Activated CD8-positive, alpha-beta memory T cell treated with anti-CD3 and anti-CD28 coated beads for 48 hours (primary cell): Measurements from ENCODE around the gene MAP3K15.
"Not testable (repeated sequence)": the region's sequence is repeated elsewhere in the genome, so short reads cannot be mapped to it uniquely, and the experiment has no call there.

Source experiments
- DNase-seq, 3 experiments: peaks; one replicate each; pipeline ENCODE4 v3.0.0-alpha.2; 2020; ENCODE audit warnings: low read depth in 2 of 3, low spot score in 2 of 3

MAP3K15 gene

DNA sequence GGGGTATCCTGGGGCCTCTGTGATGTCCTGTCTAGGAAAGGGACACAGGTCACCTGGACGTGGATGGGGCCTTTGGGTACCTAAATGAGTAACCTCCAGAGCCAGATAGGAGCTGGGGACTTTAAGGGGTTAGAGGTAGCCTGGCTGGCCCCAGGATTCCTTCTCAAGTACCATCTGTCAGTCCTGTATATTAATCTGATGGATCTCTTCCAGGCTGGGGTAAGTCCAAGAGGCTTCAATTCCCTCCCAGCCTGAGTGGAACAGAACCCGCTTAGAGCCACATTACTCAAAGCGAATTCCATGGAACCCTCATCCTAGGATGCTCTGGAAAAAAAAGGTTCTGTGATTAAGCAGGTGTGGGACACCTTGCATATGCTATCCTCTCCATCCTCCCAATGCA is 24.8 kb upstream of the MAP3K15 start:
- DNase-seq = no peak

DNA sequence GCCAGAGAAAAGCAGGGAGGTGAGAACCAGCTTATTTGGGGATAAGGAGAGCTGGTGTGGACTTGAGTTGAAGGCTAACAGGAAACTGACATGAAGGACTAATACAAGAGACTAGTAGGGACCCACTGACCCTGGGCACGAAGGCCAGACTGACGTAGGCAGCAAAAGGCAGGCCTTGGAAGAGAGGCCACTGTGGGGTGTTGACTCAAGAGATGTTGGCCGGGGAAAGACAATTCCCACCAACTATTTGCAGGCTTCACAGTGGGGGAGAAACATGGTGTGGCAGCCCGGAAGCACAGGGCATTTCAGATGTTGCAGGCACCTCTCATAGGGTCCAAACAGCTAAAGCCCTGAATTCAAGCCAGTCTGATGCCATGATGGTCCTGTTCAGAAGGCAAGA is 24.4 kb upstream of the MAP3K15 start:
- no peak for DNase-seq

DNA sequence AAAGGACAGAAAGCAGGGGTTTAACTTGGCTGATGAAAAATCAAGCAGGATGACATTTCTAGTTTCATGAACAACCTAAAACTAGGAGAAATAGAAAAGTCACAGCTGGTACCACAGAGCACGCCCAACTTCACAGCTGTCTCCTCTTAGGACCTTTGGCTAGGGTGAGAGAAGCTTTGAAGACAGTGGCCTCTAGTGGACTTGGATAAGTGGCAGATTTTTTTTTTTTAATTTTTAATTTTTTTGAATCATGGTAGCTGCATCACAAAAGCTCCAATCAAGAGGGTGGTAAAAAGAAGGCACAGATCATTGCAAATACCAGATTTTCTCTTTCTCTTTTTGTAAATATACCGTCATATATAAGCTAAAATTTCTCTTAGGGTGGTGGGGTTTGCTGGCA is 20.2 kb upstream of the MAP3K15 start:
- DNase-seq = no peak

DNA sequence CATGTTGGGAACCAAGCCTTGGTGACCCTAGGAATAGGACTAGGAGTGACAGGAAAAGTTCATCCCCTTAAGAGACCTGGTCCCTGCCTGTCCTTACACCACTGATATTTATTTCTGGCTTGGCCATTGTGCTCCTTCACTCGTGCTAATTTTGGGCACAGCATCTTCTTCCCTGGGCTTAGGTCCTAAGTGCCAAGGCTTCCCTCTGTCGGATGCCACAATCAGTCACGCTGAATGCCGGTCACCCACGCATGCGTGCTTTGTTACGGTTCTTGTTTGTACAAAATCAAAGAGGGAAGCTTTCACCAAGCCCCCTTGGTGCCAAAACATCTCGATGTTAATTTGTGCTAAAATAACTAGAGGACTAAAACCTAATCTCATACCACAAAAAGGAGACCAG is 17.4 kb upstream of the MAP3K15 start:
- DNase-seq = no peak

DNA sequence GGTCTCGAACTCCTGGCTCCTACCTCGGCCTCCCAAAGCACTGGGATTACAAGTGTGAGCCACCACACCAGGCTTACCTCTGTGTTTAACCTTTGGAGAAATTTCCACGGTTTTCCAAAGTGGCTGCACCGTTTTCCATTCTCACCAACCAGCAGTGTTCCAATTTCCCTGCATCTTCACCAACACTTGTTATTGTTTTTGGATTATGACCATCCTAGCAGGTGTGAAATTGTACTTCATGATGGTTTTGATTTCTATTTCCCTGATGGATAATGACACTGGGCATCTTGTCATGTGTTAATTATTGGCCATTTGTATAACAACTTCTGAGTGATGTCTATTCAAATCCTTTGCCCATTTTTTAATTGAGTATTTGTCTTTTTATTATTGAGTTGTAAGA is 2.7 kb upstream of the MAP3K15 start:
- DNase-seq = no peak

DNA sequence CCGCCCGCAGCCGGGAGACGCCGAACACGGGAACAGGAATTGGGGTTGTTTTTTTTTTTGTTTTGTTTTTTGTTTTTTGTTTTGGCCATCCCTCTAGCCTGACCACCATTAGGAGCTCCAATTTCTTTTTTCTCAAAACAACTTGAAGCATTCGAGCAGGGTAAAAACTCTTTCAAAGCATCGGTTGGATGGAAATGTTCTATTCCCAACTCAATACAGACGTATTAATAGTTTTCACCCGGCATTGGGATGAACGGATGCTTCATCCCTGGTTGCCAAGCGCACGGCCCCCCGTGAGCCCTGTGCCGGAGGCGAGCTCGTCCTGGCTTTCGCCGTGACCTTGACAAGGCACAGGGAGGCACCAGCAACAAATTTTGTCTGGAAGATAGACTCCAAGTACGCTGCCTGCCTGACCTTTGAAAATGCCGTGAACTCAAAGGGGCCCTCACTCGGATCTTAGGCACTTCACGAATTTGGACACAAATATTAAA is 352 bp upstream of the MAP3K15 start:
- DNase-seq = no peak

DNA sequence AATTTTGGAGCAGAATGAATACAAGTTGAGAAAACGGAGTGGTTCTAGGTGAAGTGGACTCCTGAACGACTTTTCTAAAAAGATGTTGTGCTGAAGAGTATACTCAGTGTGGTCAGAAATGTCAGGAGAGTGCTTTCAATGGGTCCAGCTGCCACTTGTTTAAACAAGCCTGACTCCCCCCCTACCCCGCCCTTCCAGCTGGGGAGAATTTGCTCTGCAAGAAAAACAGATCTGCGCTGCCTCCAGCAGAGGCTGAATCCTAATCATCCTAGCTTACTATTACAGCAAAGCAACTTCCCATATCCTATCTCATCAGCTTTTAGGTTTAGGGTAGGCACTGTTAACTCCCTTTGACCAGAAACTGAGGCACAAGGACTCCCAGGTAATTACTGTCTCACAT is 1.9 kb downstream of the MAP3K15 start:
- DNase-seq = no peak

DNA sequence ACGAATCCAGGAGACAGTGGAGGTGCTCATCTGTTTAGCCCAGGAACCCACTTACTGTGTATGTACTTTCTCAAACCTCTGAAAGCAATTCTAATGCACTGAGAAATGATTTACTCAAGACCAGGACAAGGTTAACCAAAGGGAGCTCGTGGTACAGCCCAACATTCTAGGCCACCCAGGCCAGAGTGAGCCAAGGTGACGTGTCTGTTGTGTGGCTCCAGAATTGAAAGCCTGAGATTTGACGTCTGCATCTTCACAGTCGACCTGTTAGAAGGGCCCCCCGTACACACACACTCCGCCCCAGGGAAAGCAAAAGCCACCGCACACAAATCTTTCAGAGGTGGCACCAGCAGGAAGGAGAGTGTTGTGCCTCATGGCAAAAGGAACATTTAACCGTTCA is 2.3 kb downstream of the MAP3K15 start:
- no peak for DNase-seq

DNA sequence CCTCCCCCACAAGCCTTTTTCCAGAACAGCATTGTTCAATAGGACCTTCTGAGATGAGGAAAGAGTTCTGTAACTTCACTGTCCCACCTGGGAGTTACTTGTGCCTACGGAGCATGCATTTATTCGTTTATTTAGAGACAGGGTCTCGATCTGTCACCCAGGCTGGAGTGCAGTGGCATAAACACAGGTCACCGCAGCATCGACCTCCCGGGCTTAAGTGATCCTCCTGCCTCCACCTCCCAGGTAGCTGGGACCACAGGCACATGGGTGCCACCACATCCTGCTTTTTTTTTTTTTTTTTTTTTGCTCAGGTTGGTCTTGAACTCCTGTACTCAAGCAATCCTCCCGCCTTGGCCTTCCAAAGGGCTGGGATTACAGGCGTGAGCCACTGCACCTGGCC is 2.9 kb downstream of the MAP3K15 start:
- no peak for DNase-seq

DNA sequence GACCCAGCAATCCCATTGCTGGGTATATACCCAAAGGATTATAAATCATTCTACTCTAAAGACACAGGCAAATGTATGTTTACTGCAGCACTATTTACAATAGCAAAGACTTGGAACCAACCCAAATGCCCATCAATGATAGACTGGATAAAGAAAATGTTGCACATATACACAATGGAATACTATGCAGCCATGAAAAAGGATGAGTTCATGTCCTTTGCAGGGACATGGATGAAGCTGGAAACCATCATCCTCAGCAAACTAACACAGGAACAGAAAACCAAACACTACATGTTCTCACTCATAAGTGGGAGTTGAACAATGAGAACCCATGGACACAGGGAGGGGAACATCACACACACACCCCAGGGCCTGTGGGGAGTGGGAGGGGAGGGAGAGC is 3.5 kb downstream of the MAP3K15 start:
- not testable (repeated sequence) for DNase-seq

DNA sequence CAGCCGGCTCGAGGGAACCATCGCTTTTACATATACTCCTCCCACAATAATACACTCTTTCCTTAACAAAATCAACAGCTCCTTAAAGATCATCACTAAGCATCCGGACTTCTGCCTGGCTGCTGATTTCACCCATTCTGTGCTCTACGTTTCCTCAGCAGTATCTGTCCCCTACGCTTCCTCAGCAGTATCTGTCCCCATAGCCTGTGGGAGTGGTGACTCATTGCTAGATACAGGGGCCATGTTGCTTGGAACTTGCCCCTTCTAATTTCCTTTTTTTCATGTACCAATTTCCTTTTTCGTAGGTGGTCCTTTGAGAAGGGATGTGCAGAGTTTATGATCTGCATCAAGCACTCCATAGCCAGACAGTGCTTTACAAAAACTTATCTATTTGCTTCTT is 18.6 kb downstream of the MAP3K15 start:
- no peak for DNase-seq

DNA sequence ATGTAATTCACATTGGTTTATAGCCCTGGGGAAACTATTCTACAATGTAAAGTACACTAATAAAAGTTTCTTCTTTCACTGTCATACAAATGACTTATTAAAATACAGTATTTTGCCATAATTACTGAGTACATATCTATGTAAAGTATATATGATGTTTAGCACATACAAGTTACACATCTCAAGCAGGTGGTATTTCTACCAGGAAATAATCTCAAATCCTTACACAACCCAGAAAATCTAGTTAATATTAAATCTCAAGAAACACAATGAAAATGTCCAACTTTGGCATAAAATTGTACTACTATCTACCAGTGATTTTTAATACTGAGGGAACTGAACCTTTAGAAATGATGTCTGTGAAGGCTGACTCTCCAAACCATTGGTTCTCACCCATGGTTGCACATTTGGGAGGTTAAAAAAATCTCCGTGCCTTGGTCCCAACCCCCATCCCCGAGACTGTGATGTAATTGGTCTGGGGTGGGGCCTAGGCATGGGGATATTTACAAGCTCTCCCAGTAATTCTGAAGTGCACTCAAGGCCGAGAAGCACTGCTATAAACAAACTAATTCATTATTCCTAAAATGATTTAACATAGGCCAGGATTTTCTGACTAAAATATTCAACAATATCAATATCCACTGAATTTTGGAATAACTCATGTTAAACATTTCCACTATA is 27.6 kb downstream of the MAP3K15 start:
- no peak for DNase-seq

DNA sequence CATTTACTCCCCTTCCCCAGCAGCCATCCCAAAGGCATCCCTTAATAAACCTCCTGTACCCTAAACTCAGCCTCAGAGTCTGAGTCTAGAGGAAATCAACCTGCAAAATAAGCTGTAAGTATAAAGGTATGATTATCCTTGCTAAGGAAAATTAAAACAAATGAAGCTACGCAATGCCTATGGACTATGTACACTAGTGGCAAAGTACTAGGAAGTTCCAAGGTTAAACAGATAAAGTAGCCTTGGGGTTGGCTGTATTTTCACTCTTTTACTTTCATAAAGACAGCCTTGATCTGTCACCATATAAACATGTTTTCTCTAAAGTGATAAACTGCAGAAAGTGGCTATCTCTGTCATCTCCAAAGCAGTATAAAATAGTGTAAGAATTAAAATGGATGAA is 35.9 kb downstream of the MAP3K15 start:
- no peak for DNase-seq

DNA sequence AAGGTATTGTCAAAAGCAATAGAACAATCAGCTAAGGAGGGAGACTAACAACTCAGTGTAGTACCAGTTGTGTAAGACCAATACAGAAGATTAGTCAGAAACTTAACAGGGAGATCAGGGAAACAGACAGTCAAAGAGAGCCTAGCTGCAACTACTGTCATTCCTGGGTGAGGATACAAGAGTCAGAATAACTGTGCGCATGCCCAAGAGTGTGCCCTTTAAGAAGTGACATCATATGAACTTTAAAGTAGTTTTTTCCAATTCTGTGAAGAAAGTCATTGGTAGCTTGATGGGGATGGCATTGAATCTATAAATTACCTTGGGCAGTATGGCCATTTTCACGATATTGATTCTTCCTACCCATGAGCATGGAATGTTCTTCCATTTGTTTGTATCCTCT is 46.9 kb downstream of the MAP3K15 start:
- not testable (repeated sequence) for DNase-seq

DNA sequence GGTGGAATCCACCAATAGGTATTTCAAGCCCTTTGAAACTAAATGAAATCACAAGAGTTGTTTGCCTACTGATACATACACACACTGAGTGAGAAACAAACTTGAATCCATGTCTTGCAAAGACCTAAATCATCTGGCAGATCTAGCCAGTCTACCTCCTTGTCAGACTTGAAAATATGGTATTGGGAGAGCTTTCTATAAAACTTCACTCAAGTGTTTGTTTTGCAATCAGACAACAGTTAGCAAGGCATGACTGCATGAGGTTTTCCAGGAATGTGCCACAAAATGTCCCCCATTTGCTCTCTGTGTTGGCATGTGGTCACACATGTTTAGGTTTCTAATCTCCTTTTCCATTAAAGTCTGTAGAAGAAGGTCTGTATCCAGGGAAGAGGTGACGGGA is 52.4 kb downstream of the MAP3K15 start:
- no peak for DNase-seq

DNA sequence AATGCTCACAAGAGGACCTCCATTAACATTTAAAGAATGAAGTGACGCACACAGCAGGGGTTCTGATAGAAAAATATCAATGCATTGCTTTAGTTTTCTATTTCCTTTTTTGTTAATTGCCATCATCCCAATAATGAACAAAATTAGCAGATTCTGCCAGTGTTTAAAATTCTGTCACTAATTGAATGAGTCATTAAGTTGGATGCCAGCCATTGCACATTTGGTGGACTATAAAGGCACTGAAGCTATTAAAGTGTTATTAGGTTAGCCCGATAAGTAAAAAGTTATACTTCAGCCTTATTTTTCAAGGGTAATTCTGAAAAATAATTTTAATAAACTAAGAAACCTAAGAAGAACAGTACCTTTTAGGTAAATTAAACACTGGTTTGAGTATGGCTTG is 53.1 kb downstream of the MAP3K15 start:
- DNase-seq = no peak

DNA sequence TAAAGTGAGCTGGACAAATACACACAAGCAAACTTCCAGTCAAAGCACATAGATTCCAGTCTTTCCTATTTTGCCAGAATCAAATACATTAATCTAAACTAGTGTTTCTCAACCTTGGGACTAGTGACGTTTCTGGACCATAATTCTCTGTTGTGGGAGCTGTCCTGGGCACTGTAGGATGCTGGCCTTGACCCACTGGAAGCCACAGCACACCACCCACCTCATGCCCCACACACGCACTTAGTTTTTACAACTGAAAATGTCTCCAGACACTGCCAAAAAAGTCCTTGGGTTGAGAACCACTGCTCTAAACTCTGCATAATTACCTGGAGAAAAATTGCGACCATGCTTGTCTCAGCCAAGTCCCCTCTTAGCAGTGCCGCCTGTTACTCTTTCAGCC is 57.6 kb downstream of the MAP3K15 start:
- DNase-seq = no peak

DNA sequence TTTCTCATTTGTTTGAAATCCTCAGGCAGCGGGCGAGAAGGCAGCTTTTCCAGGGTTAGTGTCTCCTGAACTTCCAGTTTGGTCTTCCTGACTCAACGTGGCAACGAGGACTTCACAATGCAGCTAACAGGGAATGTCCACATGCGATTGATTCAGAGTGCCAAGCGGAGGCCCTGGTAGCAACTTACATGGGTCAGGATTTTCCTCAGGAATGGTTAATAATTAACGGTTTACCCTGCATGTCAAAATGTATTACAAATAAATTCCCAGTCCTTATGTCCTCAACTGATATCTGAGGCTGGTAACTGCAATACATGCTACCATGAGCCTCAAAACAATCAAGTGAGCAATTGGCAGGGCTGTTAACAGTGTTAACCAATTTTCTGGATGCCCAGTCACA is 67.2 kb downstream of the MAP3K15 start:
- DNase-seq = no peak

DNA sequence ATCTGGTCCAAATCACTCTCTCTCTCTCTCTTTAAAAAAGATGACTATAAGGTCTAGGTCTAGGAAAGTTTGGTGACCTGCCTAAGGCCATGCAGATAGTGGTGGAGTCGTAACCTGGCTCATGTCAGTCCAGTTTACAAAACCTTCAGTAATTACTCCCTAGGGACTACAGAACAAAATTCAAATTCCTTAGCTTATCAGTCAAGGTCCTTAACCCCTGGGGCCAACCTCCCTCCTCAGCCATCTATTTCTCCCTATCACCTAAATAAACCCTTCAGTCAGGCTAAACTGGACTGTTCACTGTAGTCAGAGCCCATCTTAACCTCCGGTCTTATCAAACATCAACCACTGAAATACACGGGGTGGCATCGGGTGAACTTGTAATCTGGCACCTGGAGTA is 68.9 kb downstream of the MAP3K15 start:
- no peak for DNase-seq

DNA sequence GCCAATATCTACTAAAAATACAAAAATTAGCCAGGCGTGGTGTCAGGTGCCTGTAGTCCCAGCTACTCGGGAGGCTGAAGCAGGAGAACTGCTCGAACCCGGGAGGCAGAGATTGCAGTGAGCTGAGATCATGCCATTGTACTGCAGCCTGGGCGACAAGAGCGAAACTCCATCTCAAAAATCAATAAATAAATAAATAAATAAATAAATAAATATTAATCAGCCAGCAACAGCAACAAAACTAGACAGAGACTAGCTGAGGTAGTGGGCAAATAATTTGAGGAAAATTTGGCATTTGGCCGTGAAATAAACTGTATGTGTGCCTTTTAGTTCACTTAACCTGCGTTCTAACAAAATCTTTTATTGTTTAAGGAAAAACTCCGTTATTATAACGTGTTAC is 69.5 kb downstream of the MAP3K15 start:
- DNase-seq = not testable (repeated sequence)

DNA sequence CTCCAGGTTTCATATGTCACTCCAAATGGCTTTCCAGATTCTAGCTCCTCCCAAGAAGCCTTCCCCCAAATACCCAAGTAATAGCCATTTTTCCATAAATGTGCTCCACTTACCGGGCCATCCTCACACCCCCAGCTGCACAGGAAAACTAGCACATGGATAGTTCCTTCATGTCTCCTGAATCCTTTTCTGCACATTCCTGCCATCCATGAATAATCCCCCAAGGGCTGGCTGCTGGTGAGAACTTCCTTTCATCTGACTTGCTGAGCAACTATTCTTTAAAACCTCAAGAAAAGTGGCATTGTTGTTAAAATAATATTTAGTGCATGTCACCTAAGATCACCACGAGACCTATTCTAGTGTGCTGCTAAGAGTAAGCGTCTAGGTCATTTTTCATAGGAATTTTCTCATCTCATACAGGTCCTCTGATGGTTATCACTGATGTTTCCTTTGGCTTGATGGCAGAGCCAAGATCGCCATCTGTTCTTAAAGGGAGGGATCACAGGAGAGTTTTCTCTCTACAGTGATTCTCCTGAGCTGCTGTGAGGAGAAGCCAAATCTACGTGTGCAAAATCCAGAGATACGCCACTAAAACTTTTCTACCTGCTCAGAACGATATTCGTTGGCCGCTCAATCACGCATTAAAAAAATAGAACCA is 71.3 kb downstream of the MAP3K15 start:
- DNase-seq = no peak

DNA sequence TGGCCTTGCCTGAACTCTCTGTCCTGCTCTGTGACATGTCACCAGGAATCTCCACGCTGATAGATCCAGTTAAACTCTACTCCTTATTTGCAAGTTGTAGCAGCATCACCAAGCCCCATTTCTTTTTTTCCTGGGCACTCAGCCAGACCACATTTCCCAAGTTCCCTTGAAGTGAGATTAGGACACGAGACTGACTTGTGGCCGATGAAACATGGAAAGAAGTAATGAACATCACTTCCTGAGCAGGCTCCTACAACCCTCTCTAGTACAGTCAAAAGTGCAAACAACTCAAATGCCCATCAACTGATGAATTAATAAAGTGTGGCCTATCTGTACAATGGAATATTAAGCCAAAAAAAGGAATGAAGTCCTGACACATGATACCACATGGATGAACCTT is 74.6 kb downstream of the MAP3K15 start:
- no peak for DNase-seq

DNA sequence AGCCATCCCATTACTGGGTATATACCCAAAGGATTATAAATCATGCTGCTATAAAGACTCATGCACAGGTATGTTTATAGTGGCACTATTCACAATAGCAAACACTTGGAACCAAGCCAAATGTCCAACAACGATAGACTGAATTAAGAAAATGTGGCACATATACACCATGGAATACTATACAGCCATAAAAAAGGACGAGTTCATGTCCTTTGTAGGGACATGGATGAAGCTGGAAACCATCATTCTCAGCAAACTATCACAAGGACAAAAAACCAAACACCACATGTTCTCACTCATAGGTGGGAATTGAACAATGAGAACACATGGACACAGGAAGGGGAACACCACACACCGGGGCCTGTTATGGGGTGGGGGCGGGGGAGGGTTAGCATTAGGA is 92.6 kb downstream of the MAP3K15 start:
- DNase-seq = not testable (repeated sequence)
